ENCODE measurements around the gene UNC13B. TPM values are rescaled to one million over a fixed set of nuclear protein-coding genes. Genes with fewer than 3 reads are reported as not detected.

The UNC13B gene
- total and polyA plus RNA-seq, 2 of the 8 experiments (the other 6 are each of a cell fraction or from before 2014, with no cell fraction given) = 23.1 to 51.7 TPM

DNA sequence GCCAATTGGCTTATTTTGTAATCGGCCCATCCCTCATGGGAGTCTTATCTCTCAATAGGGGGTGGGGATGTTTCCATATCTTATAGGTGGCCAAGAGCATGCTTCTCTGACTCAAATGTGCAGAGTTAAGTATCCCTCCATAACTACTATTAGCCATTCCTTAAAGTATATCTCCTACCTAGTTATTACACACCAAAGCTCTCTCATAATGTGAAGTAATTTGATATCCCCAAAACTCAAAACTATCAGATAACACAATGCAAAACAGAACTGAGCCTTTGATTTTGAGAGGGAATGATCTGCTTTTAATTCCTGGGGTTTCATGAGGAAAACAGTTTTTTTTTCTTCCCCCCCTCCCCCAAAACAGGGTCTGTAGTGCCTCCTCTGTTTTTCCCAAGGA lies 28.4 kb downstream of the UNC13B start:
- no peak overlapping the region for H4K91ac ChIP-seq (replicated peaks; ENCODE audit: insufficient read length, low read length)
- H4K5ac ChIP-seq (ENCODE audit: insufficient read length, low read depth, low read length) = no peak overlapping the region
- H3K4me3 ChIP-seq (ENCODE audit: extremely low read depth in 1 of 4, insufficient read depth in 2 of 4, low read depth in 3 of 4, low read length in 4 of 4) = no peak overlapping the region
- peaks cover 0 to 7% (median 2%) of the 10 kb centered on the region in 4 experiments; a peak in 3 of 8 replicates for H3K36me3 ChIP-seq (ENCODE audit: control insufficient read depth in 2 of 4, insufficient read depth in 4 of 4, low read length in 3 of 4)
- no peak overlapping the region for H2AK5ac ChIP-seq (ENCODE audit: low read depth, low read length)
- no peak overlapping the region for H2BK120ac ChIP-seq (replicated peaks; ENCODE audit: low read depth, low read length)
- ChIA-PET CTCF (ENCODE audit: partially characterized antibody) (interaction anchor here (1.1 to 1.5 kb wide), 2 partner anchors 66 to 69 kb away, joined by 3 to 8 read pairs; no protein-coding TSS in a partner anchor), POLR2A (ENCODE audit: partially characterized antibody) (interaction anchor here (0.6 kb wide), 1 partner anchor 14 kb away, joined by 3 read pairs; no protein-coding TSS in a partner anchor)
- H3K23ac ChIP-seq (ENCODE audit: insufficient read length) = no peak overlapping the region
- H4K8ac ChIP-seq (ENCODE audit: extremely low read depth, insufficient read depth, low read length) = no peak overlapping the region
- no peak overlapping the region for H3K56ac ChIP-seq (replicated peaks; ENCODE audit: insufficient read length, low read depth, low read length)
- no peak for DNase-seq (ENCODE audit: low read depth in 1 of 2, low spot score in 2 of 2)
- H2AFZ ChIP-seq (ENCODE audit: low read length) = no peak overlapping the region
- no peaks in the 10 kb centered on the region for H3K4me1 ChIP-seq (replicated peaks in 1 of 4; ENCODE audit: control insufficient read depth in 3 of 4, insufficient read depth in 4 of 4, low read length in 3 of 4)
- no peaks in the 10 kb centered on the region for H3K79me2 ChIP-seq (ENCODE audit: control insufficient read depth in 1 of 2, insufficient read depth in 2 of 2, low read length in 2 of 2)
- no peak overlapping the region for H3K4ac ChIP-seq (replicated peaks; ENCODE audit: insufficient read length, low read depth, low read length)
- no peak overlapping the region for H3K4me2 ChIP-seq (ENCODE audit: insufficient read depth in 1 of 2, low read depth in 2 of 2, low read length in 2 of 2)
- H3K79me1 ChIP-seq (ENCODE audit: low read depth, low read length) = no peaks in the 10 kb centered on the region
- H2BK15ac ChIP-seq (ENCODE audit: low read length) = no peak overlapping the region
- peaks cover 30 to 49% of the 10 kb centered on the region in 2 experiments for H3K9me3 ChIP-seq (ENCODE audit: insufficient read depth in 2 of 2, low read depth in 1 of 2, low read length in 1 of 2)
- TF ChIP-seq, protein P1, sequence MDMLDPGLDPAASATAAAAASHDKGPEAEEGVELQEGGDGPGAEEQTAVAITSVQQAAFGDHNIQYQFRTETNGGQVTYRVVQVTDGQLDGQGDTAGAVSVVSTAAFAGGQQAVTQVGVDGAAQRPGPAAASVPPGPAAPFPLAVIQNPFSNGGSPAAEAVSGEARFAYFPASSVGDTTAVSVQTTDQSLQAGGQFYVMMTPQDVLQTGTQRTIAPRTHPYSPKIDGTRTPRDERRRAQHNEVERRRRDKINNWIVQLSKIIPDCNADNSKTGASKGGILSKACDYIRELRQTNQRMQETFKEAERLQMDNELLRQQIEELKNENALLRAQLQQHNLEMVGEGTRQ (IDR thresholded peaks at IDR 0.05; ENCODE audit: low read length) = no peak
- TF ChIP-seq RXRA (IDR thresholded peaks at IDR 0.05; ENCODE audit: insufficient read depth, low read depth, low read length) (no peak), RAD21 (IDR thresholded peaks at IDR 0.05 in 1 of 2, conservative IDR thresholded peaks at IDR 0.05 in 1 of 2; ENCODE audit: low read depth in 2 of 2, low read length in 2 of 2) (no peak), TAF1 (IDR thresholded peaks at IDR 0.05; ENCODE audit: low read depth, low read length) (no peak), RNF2 (IDR thresholded peaks at IDR 0.05; ENCODE audit: borderline replicate concordance, low read depth, low read length, missing control alignments, poor library complexity, severe bottlenecking) (no peak), KDM4A (IDR thresholded peaks at IDR 0.05; ENCODE audit: low read depth, low read length, severe bottlenecking) (no peak), POU5F1 (IDR thresholded peaks at IDR 0.05; ENCODE audit: low read depth, low read length) (no peak), TEAD4 (IDR thresholded peaks at IDR 0.05; ENCODE audit: low read depth, low read length) (no peak), JUND (IDR thresholded peaks at IDR 0.05; ENCODE audit: low read length) (no peak)
- WGBS, 2 experiments (ENCODE audit: extremely low coverage in 1 of 2, insufficient coverage in 1 of 2, insufficient read length in 1 of 2, insufficient replicate concordance in 2 of 2, low coverage in 1 of 2, low lambda C conversion rate in 2 of 2, missing lambda C conversion rate in 1 of 2) = 88% methylated on average over 1 of the region's 1 CpG; no CpG with 5 or more reads in 1 of the 2 experiments
- no peaks in the 10 kb centered on the region for H4K20me1 ChIP-seq (replicated peaks in 1 of 2; ENCODE audit: control insufficient read depth in 1 of 2, insufficient read depth in 2 of 2, low read length in 2 of 2)
- no peak overlapping the region for H3K18ac ChIP-seq (ENCODE audit: extremely low read depth, low read length)
- no peak overlapping the region for H3K9ac ChIP-seq (replicated peaks in 1 of 4; ENCODE audit: extremely low read depth in 1 of 4, low read depth in 3 of 4, low read length in 3 of 4)
- H3K14ac ChIP-seq (ENCODE audit: insufficient read length) = no peak overlapping the region
- no peak overlapping the region for H2BK20ac ChIP-seq (ENCODE audit: low read length)
- no peaks in the 10 kb centered on the region for H3K23me2 ChIP-seq (ENCODE audit: low read depth, low read length)
- no peak overlapping the region for H3K27ac ChIP-seq (ENCODE audit: low read depth, low read length)
- H3K27me3 ChIP-seq (replicated peaks in 1 of 4; ENCODE audit: control insufficient read depth in 3 of 4, extremely low read depth in 1 of 4, insufficient read depth in 3 of 4, low read length in 3 of 4) = no peaks in the 10 kb centered on the region
- H2BK5ac ChIP-seq (ENCODE audit: low read depth, low read length) = no peak overlapping the region
- no peak overlapping the region for H2BK12ac ChIP-seq (ENCODE audit: low read depth, low read length)
- no peak for FAIRE-seq
